HG03039 (cell line): ENCODE measurements around the gene PIAS4.

Experiments
- ATAC-seq: cut with Tn5 transposase; IDR thresholded peaks from one replicate; pipeline ENCODE4 v1.9.1; 2021; ENCODE audit warnings: mild to moderate bottlenecking, moderate library complexity; ENCODE audit not compliant: unreplicated experiment

PIAS4 gene

GRCh38 chr19:4042064-4042730 is 34.7 kb downstream of the PIAS4 start:
- ATAC-seq, result no peak

GRCh38 chr19:4042731-4043082 is 35.2 kb downstream of the PIAS4 start:
- ATAC-seq, result no peak

GRCh38 chr19:4043401-4043800 is 35.9 kb downstream of the PIAS4 start:
- no peak for ATAC-seq

- no peak for ATAC-seq
Observed at GRCh38 chr19:4043966-4044715, 36.6 kb downstream of the PIAS4 start.

- ATAC-seq, result no peak
Observed at GRCh38 chr19:4044990-4045465, 37.5 kb downstream of the PIAS4 start.

GRCh38 chr19:4045597-4046361 is 38.2 kb downstream of the PIAS4 start:
- ATAC-seq, result no peak

GRCh38 chr19:4046362-4046691 is 38.8 kb downstream of the PIAS4 start:
- ATAC-seq, result no peak

GRCh38 chr19:4046946-4047683 is 39.6 kb downstream of the PIAS4 start:
- no peak for ATAC-seq

GRCh38 chr19:4049432-4049831 is 41.9 kb downstream of the PIAS4 start:
- ATAC-seq, result no peak

GRCh38 chr19:4051175-4052101 is 43.9 kb downstream of the PIAS4 start:
- ATAC-seq, result no peak

GRCh38 chr19:4052114-4052992 is 44.8 kb downstream of the PIAS4 start:
- no peak for ATAC-seq

GRCh38 chr19:4052993-4053422 is 45.5 kb downstream of the PIAS4 start:
- no peak for ATAC-seq

GRCh38 chr19:4053423-4054324 is 46.1 kb downstream of the PIAS4 start:
- no peak for ATAC-seq

GRCh38 chr19:4054441-4055208 is 47.1 kb downstream of the PIAS4 start:
- ATAC-seq, result no peak

GRCh38 chr19:4055209-4055552 is 47.6 kb downstream of the PIAS4 start:
- ATAC-seq, result no peak

GRCh38 chr19:4057931-4058692 is 50.6 kb downstream of the PIAS4 start:
- no peak for ATAC-seq
